ENCODE results near the gene EDC3. TPM values are rescaled to one million over a fixed set of nuclear protein-coding genes. Genes with fewer than 3 reads are reported as not detected.
A peak's percentile ranks its signal among the peaks of the same experiment; 100 is the strongest.

Gene EDC3
- total and polyA plus RNA-seq, 2 of the 4 experiments (the other 2 are of a cell fraction): 16.8 to 38.0 TPM

- peaks cover 5% of the 10 kb centered on the region for H3K9me1 ChIP-seq (ENCODE audit: insufficient read depth, low read length)
- H4K8ac ChIP-seq (ENCODE audit: low read depth in 2 of 2, low read length in 2 of 2): no peak overlapping the region
- intact Hi-C loops (cut with micrococcal nuclease): no loop called here
- H3K18ac ChIP-seq (ENCODE audit: low read depth, low read length): no peak overlapping the region
- no peak overlapping the region for H3K14ac ChIP-seq (replicated peaks; ENCODE audit: low read depth, low read length)
- no peaks in the 10 kb centered on the region for H3K79me1 ChIP-seq (ENCODE audit: low read depth in 1 of 2, low read length in 2 of 2)
- 0 out of 2 replicates have a peak, but pooled peaks have one; percentile 18 for ATAC-seq (ENCODE audit: low read depth)
- H3K9me3 ChIP-seq (ENCODE audit: control insufficient read depth, insufficient read depth, low read length): no peaks in the 10 kb centered on the region
- H3K27ac ChIP-seq (ENCODE audit: insufficient read depth, low read length): no peak overlapping the region
- H2BK5ac ChIP-seq (ENCODE audit: low read depth, low read length, poor library complexity, severe bottlenecking): no peak overlapping the region
- H3K4me2 ChIP-seq (ENCODE audit: low read depth, low read length): no peak overlapping the region
- no peak overlapping the region for H3K56ac ChIP-seq (ENCODE audit: extremely low read depth, insufficient read depth, low read length)
- no peak overlapping the region for H3K9ac ChIP-seq (ENCODE audit: low read depth, low read length)
- H3K23ac ChIP-seq (ENCODE audit: low read depth, low read length): no peak overlapping the region
- H3K4me3 ChIP-seq (ENCODE audit: insufficient read depth, low read depth, low read length): no peak overlapping the region
- H3K4me1 ChIP-seq (ENCODE audit: control insufficient read depth, insufficient read depth, low read length): no peaks in the 10 kb centered on the region
- TF ChIP-seq ELK1 (IDR thresholded peaks at IDR 0.05; ENCODE audit: borderline replicate concordance, low read depth, low read length): no peak
- TF ChIP-seq MXI1 (IDR thresholded peaks at IDR 0.05; ENCODE audit: borderline replicate concordance, low read depth, low read length): no peak
- no peak overlapping the region for H4K91ac ChIP-seq (ENCODE audit: insufficient read depth, low read depth, low read length)
- H3K36me3 ChIP-seq (ENCODE audit: control insufficient read depth, insufficient read depth, low read length): no peaks in the 10 kb centered on the region
- in situ Hi-C loops (cut with MboI; ENCODE audit: low sequenced_read_pairs): no loop called here
- no peak overlapping the region for H2AFZ ChIP-seq (replicated peaks; ENCODE audit: low read length, poor library complexity)
- no peak overlapping the region for H2BK15ac ChIP-seq (ENCODE audit: low read depth, low read length)
- peaks cover 75% of the 10 kb centered on the region for H3K27me3 ChIP-seq (ENCODE audit: control insufficient read depth, insufficient read depth, low read length)
- no peak overlapping the region for H2AK9ac ChIP-seq (replicated peaks; ENCODE audit: low read depth, low read length, poor library complexity)
- DNase-seq: peak; percentile 46
- no CpG with 5 or more reads among the region's 1 CpG for WGBS, 2 experiments (ENCODE audit: extremely low coverage in 2 of 2, insufficient read length in 1 of 2)
- no peak overlapping the region for H3K4ac ChIP-seq (ENCODE audit: low read depth, low read length)
- H2BK120ac ChIP-seq (ENCODE audit: low read depth, low read length): no peak overlapping the region
- no peak overlapping the region for H2BK20ac ChIP-seq (ENCODE audit: low read depth, low read length)
- CTCF ChIA-PET: interaction anchor here (0.6 kb wide), 1 partner anchor 166 kb away, joined by 3 read pairs; no protein-coding TSS in a partner anchor
- POLR2A ChIA-PET (ENCODE audit: unreplicated experiment): no interaction called here
- no TSS peak for BruUV-seq (replicated peaks)
- H4K5ac ChIP-seq (ENCODE audit: low read depth, low read length): no peak overlapping the region
- no peak overlapping the region for H2AK5ac ChIP-seq (ENCODE audit: low read depth, low read length)
- dilution Hi-C loops (cut with HindIII; ENCODE audit: low sequenced_read_pairs, unreplicated experiment): no loop called here
- H4K20me1 ChIP-seq (ENCODE audit: insufficient read depth, low read length): no peaks in the 10 kb centered on the region; the same call in 1 of the 2 replicates
Observed at GRCh38 chr15:74723754-74724334, 28.0 kb upstream of the EDC3 start.

Data from IMR-90 (cell line).